ENCODE results near the gene TPM1.
A peak's percentile ranks its signal among the peaks of the same experiment; 100 is the strongest.

The TPM1 gene

GRCh38 chr15:63079947-63080626, 37.5 kb downstream of the TPM1 start:
- Histone ChIP-seq H2BK120ac (ENCODE audit: low read depth, low read length) (no peak overlapping the region), H4K8ac (ENCODE audit: low read depth, low read length) (no peak overlapping the region), H2BK15ac (ENCODE audit: low read length) (no peak overlapping the region), H2AFZ (ENCODE audit: low read length) (no peak overlapping the region), H3K4me1 (ENCODE audit: control insufficient read depth in 2 of 2, insufficient read depth in 1 of 2, low read depth in 1 of 2, low read length in 2 of 2) (peaks cover 8% of the 10 kb centered on the region in 2 donors), H3K36me3 (replicated peaks in 1 of 2; ENCODE audit: control insufficient read depth in 2 of 2, insufficient read depth in 2 of 2, low read length in 2 of 2) (no peaks in the 10 kb centered on the region), H3K9ac (ENCODE audit: low read depth, low read length, poor library complexity) (no peak overlapping the region), H3K27ac (replicated peaks; ENCODE audit: low read length) (no peak overlapping the region), H3K18ac (ENCODE audit: low read length) (peak overlapping the region; percentile 20), H3K4me3 (ENCODE audit: low read length in 2 of 2) (no peak overlapping the region), H4K91ac (ENCODE audit: low read depth, low read length, poor library complexity) (no peak overlapping the region), H2BK5ac (ENCODE audit: low read length) (no peak overlapping the region), H3K27me3 (ENCODE audit: control insufficient read depth in 3 of 3, insufficient read depth in 3 of 3, low read depth in 1 of 3, low read length in 3 of 3) (no peaks in the 10 kb centered on the region), H3K23ac (ENCODE audit: low read depth, low read length, poor library complexity) (peak overlapping the region; percentile 13), H3K9me3 (replicated peaks in 1 of 2; ENCODE audit: control insufficient read depth in 2 of 2, insufficient read depth in 1 of 2, low read depth in 1 of 2, low read length in 2 of 2) (no peaks in the 10 kb centered on the region), H3K14ac (ENCODE audit: low read length) (peak overlapping the region; percentile 58), H3K79me1 (ENCODE audit: low read depth, low read length) (no peaks in the 10 kb centered on the region), H2AK5ac (ENCODE audit: low read depth, low read length) (peak overlapping the region; percentile 58), H2BK12ac (ENCODE audit: low read length) (no peak overlapping the region), H3K4ac (ENCODE audit: low read length) (no peak overlapping the region), H3K4me2 (ENCODE audit: insufficient read depth, low read length, poor library complexity, severe bottlenecking) (no peak overlapping the region)
- DNase-seq (ENCODE audit: low spot score) = no peak
- WGBS, 2 donors (ENCODE audit: extremely low coverage in 2 of 2, insufficient read length in 2 of 2, insufficient replicate concordance in 1 of 2) = no CpG with 5 or more reads among the region's 13 CpGs

GRCh38 chr15:63080634-63081250, 38.2 kb downstream of the TPM1 start:
- Histone ChIP-seq H3K9me3 (replicated peaks in 1 of 2; ENCODE audit: control insufficient read depth in 2 of 2, insufficient read depth in 1 of 2, low read depth in 1 of 2, low read length in 2 of 2) (no peaks in the 10 kb centered on the region), H2AK5ac (ENCODE audit: low read depth, low read length) (no peak overlapping the region), H3K79me1 (ENCODE audit: low read depth, low read length) (no peaks in the 10 kb centered on the region), H3K4me1 (ENCODE audit: control insufficient read depth in 2 of 2, insufficient read depth in 1 of 2, low read depth in 1 of 2, low read length in 2 of 2) (peaks cover 8% of the 10 kb centered on the region in 2 donors), H3K4me2 (ENCODE audit: insufficient read depth, low read length, poor library complexity, severe bottlenecking) (no peak overlapping the region), H3K9ac (ENCODE audit: low read depth, low read length, poor library complexity) (no peak overlapping the region), H3K4me3 (ENCODE audit: low read length in 2 of 2) (no peak overlapping the region), H2BK15ac (ENCODE audit: low read length) (no peak overlapping the region), H3K18ac (ENCODE audit: low read length) (no peak overlapping the region), H3K4ac (ENCODE audit: low read length) (no peak overlapping the region), H4K91ac (ENCODE audit: low read depth, low read length, poor library complexity) (no peak overlapping the region), H3K27ac (replicated peaks; ENCODE audit: low read length) (no peak overlapping the region), H2BK12ac (ENCODE audit: low read length) (no peak overlapping the region), H2BK120ac (ENCODE audit: low read depth, low read length) (no peak overlapping the region), H3K27me3 (ENCODE audit: control insufficient read depth in 3 of 3, insufficient read depth in 3 of 3, low read depth in 1 of 3, low read length in 3 of 3) (no peaks in the 10 kb centered on the region), H2BK5ac (ENCODE audit: low read length) (no peak overlapping the region), H2AFZ (ENCODE audit: low read length) (no peak overlapping the region), H3K36me3 (replicated peaks in 1 of 2; ENCODE audit: control insufficient read depth in 2 of 2, insufficient read depth in 2 of 2, low read length in 2 of 2) (no peaks in the 10 kb centered on the region), H3K14ac (ENCODE audit: low read length) (no peak overlapping the region), H4K8ac (ENCODE audit: low read depth, low read length) (no peak overlapping the region), H3K23ac (ENCODE audit: low read depth, low read length, poor library complexity) (no peak overlapping the region)
- WGBS, 2 donors (ENCODE audit: extremely low coverage in 2 of 2, insufficient read length in 2 of 2, insufficient replicate concordance in 1 of 2) = no CpG with 5 or more reads among the region's 10 CpGs
- no peak for DNase-seq (ENCODE audit: low spot score)

GRCh38 chr15:63082366-63082765, 39.8 kb downstream of the TPM1 start:
- Histone ChIP-seq H3K23ac (ENCODE audit: low read depth, low read length, poor library complexity) (no peak overlapping the region), H2AK5ac (ENCODE audit: low read depth, low read length) (no peak overlapping the region), H3K79me1 (ENCODE audit: low read depth, low read length) (no peaks in the 10 kb centered on the region), H3K9me3 (replicated peaks in 1 of 2; ENCODE audit: control insufficient read depth in 2 of 2, insufficient read depth in 1 of 2, low read depth in 1 of 2, low read length in 2 of 2) (no peaks in the 10 kb centered on the region), H3K4me1 (ENCODE audit: control insufficient read depth in 2 of 2, insufficient read depth in 1 of 2, low read depth in 1 of 2, low read length in 2 of 2) (peaks cover 7 to 10% of the 10 kb centered on the region in 2 donors), H3K14ac (ENCODE audit: low read length) (no peak overlapping the region), H3K4ac (ENCODE audit: low read length) (no peak overlapping the region), H4K91ac (ENCODE audit: low read depth, low read length, poor library complexity) (no peak overlapping the region), H3K27me3 (ENCODE audit: control insufficient read depth in 3 of 3, insufficient read depth in 3 of 3, low read depth in 1 of 3, low read length in 3 of 3) (no peaks in the 10 kb centered on the region), H3K4me2 (ENCODE audit: insufficient read depth, low read length, poor library complexity, severe bottlenecking) (no peak overlapping the region), H3K4me3 (ENCODE audit: low read length in 2 of 2) (no peak overlapping the region), H2AFZ (ENCODE audit: low read length) (no peak overlapping the region), H3K36me3 (replicated peaks in 1 of 2; ENCODE audit: control insufficient read depth in 2 of 2, insufficient read depth in 2 of 2, low read length in 2 of 2) (no peaks in the 10 kb centered on the region), H3K27ac (replicated peaks; ENCODE audit: low read length) (no peak overlapping the region), H2BK5ac (ENCODE audit: low read length) (no peak overlapping the region), H3K9ac (ENCODE audit: low read depth, low read length, poor library complexity) (no peak overlapping the region), H2BK15ac (ENCODE audit: low read length) (no peak overlapping the region), H3K18ac (ENCODE audit: low read length) (no peak overlapping the region), H2BK12ac (ENCODE audit: low read length) (no peak overlapping the region), H4K8ac (ENCODE audit: low read depth, low read length) (no peak overlapping the region), H2BK120ac (ENCODE audit: low read depth, low read length) (no peak overlapping the region)
- WGBS, 2 donors (ENCODE audit: extremely low coverage in 2 of 2, insufficient read length in 2 of 2, insufficient replicate concordance in 1 of 2) = no CpG with 5 or more reads among the region's 4 CpGs
- DNase-seq (ENCODE audit: low spot score) = no peak

- Histone ChIP-seq H3K18ac (ENCODE audit: low read length) (peak overlapping the region; percentile 4), H3K9me3 (replicated peaks in 1 of 2; ENCODE audit: control insufficient read depth in 2 of 2, insufficient read depth in 1 of 2, low read depth in 1 of 2, low read length in 2 of 2) (no peaks in the 10 kb centered on the region), H3K9ac (ENCODE audit: low read depth, low read length, poor library complexity) (no peak overlapping the region), H3K4ac (ENCODE audit: low read length) (no peak overlapping the region), H2BK12ac (ENCODE audit: low read length) (no peak overlapping the region), H2BK120ac (ENCODE audit: low read depth, low read length) (no peak overlapping the region), H4K8ac (ENCODE audit: low read depth, low read length) (no peak overlapping the region), H3K27ac (replicated peaks; ENCODE audit: low read length) (no peak overlapping the region), H4K91ac (ENCODE audit: low read depth, low read length, poor library complexity) (no peak overlapping the region), H2AK5ac (ENCODE audit: low read depth, low read length) (no peak overlapping the region), H3K36me3 (replicated peaks in 1 of 2; ENCODE audit: control insufficient read depth in 2 of 2, insufficient read depth in 2 of 2, low read length in 2 of 2) (no peaks in the 10 kb centered on the region), H3K4me1 (ENCODE audit: control insufficient read depth in 2 of 2, insufficient read depth in 1 of 2, low read depth in 1 of 2, low read length in 2 of 2) (peaks cover 8 to 11% of the 10 kb centered on the region in 2 donors), H3K14ac (ENCODE audit: low read length) (no peak overlapping the region), H3K4me2 (ENCODE audit: insufficient read depth, low read length, poor library complexity, severe bottlenecking) (no peak overlapping the region), H2AFZ (ENCODE audit: low read length) (peak overlapping the region; percentile 21), H3K23ac (ENCODE audit: low read depth, low read length, poor library complexity) (no peak overlapping the region), H3K79me1 (ENCODE audit: low read depth, low read length) (no peaks in the 10 kb centered on the region), H3K27me3 (ENCODE audit: control insufficient read depth in 3 of 3, insufficient read depth in 3 of 3, low read depth in 1 of 3, low read length in 3 of 3) (no peaks in the 10 kb centered on the region), H3K4me3 (ENCODE audit: low read length in 2 of 2) (no peak overlapping the region), H2BK5ac (ENCODE audit: low read length) (no peak overlapping the region), H2BK15ac (ENCODE audit: low read length) (no peak overlapping the region)
- DNase-seq (ENCODE audit: low spot score) = no peak
- WGBS, 2 donors (ENCODE audit: extremely low coverage in 2 of 2, insufficient read length in 2 of 2, insufficient replicate concordance in 1 of 2) = no CpG with 5 or more reads among the region's 12 CpGs
These were observed 40.5 kb downstream of the TPM1 start for GRCh38 chr15:63083044-63083443.

All from neuronal stem cell (in vitro differentiated cells).